GM13977 (cell line): ENCODE data around the gene LCNL1.

Source experiments
- DNase-seq: peaks from one replicate; pipeline ENCODE4 v3.0.0; 2012; ENCODE audit warnings: low spot score
- CTCF ChIP-seq: IDR thresholded peaks from 2 replicates; pipeline ENCODE4 v1.5.1; 2012; ENCODE audit warnings: mild to moderate bottlenecking, control low read depth; ENCODE audit not compliant: insufficient read depth; ENCODE audit errors: extremely low read depth, missing control alignments
- in situ Hi-C: fragments of 300-500 bp; cut with MboI; formaldehyde crosslinking; loops from one replicate; pipeline ENCODE4 v1.12.0; 2022; ENCODE audit warnings: low sequenced_read_pairs, low pct_unique_long_range_greater_than_20kb, mixed read lengths, inconsistent platforms; ENCODE audit not compliant: unreplicated experiment

LCNL1 gene

GRCh38 chr9:136939996-136940525 lies 42.7 kb upstream of the LCNL1 start:
- no peak for TF ChIP-seq CTCF
- DNase-seq, result no peak
- in situ Hi-C loops, result no loop called here

GRCh38 chr9:136940526-136941230 lies 42.1 kb upstream of the LCNL1 start:
- no peak for TF ChIP-seq CTCF
- in situ Hi-C loops, result no loop called here
- no peak for DNase-seq

- in situ Hi-C loops, result no loop called here
Measured at GRCh38 chr9:136941231-136942111, 41.3 kb upstream of the LCNL1 start.

GRCh38 chr9:136942112-136942880 lies 40.5 kb upstream of the LCNL1 start:
- in situ Hi-C loops, result no loop called here
- no peak for DNase-seq
- TF ChIP-seq CTCF, result no peak

More at GRCh38 chr9:136941231-136942111, 41.3 kb upstream of the LCNL1 start:
- no peak for DNase-seq
- no peak for TF ChIP-seq CTCF

GRCh38 chr9:136942881-136943230 lies 39.9 kb upstream of the LCNL1 start:
- TF ChIP-seq CTCF, result no peak
- no peak for DNase-seq
- in situ Hi-C loops, result no loop called here
